A673 (cell line): ENCODE measurements around the gene ATG4D. TPM values are rescaled to one million over a fixed set of nuclear protein-coding genes. Genes with fewer than 3 reads are reported as not detected.

Source experiments
- BruUV-seq: library from RNA; stranded (reverse); fragments of 400-500 nt; replicated peaks from 2 replicates; lab custom pipeline; 2021; lab: Mats Ljungman, UMichigan
- CTCF ChIA-PET: fragments of 300-600 bp; sonication (Branson Sonifier 250); formaldehyde crosslinking; loops from one replicate; lab custom pipeline; 2022; ENCODE audit warnings: antibody characterized with exemption; lab: Charles Lee
- POLR2A ChIA-PET: fragments of 300-600 bp; sonication (Branson Sonifier 250); formaldehyde crosslinking; loops from one replicate; lab custom pipeline; 2022; ENCODE audit warnings: antibody characterized with exemption; ENCODE audit not compliant: low non-redundant PET; lab: Charles Lee
- DNase-seq: peaks from one replicate; pipeline ENCODE4 v3.0.0-alpha.2; 2015; ENCODE audit warnings: low spot score
- H3K27ac ChIP-seq: fragments of 200-600 bp; sonication (generic); 2 replicates; pipeline ENCODE4 v1.5.1; 2016; ENCODE audit warnings: mixed run types, low read depth, mild to moderate bottlenecking, mixed read lengths, antibody characterized with exemption, low read length; ENCODE audit not compliant: poor library complexity, severe bottlenecking
- H3K27me3 ChIP-seq: fragments of 200-600 bp; sonication (generic); replicated peaks from 2 replicates; pipeline ENCODE4 v1.6.1; 2017; ENCODE audit warnings: mixed run types, low read depth, mild to moderate bottlenecking, mixed read lengths, antibody characterized with exemption, low read length; ENCODE audit not compliant: insufficient read depth, poor library complexity
- H3K36me3 ChIP-seq: fragments of 200-600 bp; sonication (generic); 2 replicates; pipeline ENCODE4 v1.6.1; 2016; ENCODE audit warnings: mixed run types, mild to moderate bottlenecking, mixed read lengths, antibody characterized with exemption, low read length; ENCODE audit not compliant: insufficient read depth, poor library complexity, severe bottlenecking
- H3K4me1 ChIP-seq: fragments of 200-600 bp; sonication (generic); 2 replicates; pipeline ENCODE4 v1.6.1; 2017; ENCODE audit warnings: mixed run types, mild to moderate bottlenecking, mixed read lengths, antibody characterized with exemption, low read length; ENCODE audit not compliant: insufficient read depth, poor library complexity, severe bottlenecking
- H3K4me3 ChIP-seq: fragments of 200-600 bp; sonication (generic); 2 replicates; pipeline ENCODE4 v1.5.1; 2016; ENCODE audit warnings: low read depth, mixed run types, mild to moderate bottlenecking, mixed read lengths, low read length; ENCODE audit not compliant: poor library complexity, severe bottlenecking
- H3K9me3 ChIP-seq: fragments of 200-600 bp; sonication (generic); 2 replicates; pipeline ENCODE4 v1.6.1; 2016; ENCODE audit warnings: mixed run types, low read depth, mild to moderate bottlenecking, mixed read lengths, antibody characterized with exemption, low read length; ENCODE audit not compliant: poor library complexity, severe bottlenecking
- CTCF ChIP-seq: fragments of 300-800, 200-600 bp; sonication (generic); conservative IDR thresholded peaks from 2 replicates; pipeline ENCODE4 v1.5.1; 2017; ENCODE audit warnings: low read depth, mild to moderate bottlenecking, antibody characterized with exemption, low read length, moderate library complexity, mixed read lengths
- EZH2 ChIP-seq: fragments of 200-600 bp; sonication (generic); IDR thresholded peaks from 2 replicates; pipeline ENCODE4 v1.6.1; 2017; ENCODE audit warnings: borderline replicate concordance, low read depth, mild to moderate bottlenecking, mixed read lengths, antibody characterized with exemption, low read length; ENCODE audit not compliant: poor library complexity, severe bottlenecking
- intact Hi-C: fragments of 100-400 bp; cut with micrococcal nuclease; formaldehyde crosslinking; loops from one replicate; pipeline ENCODE4 v1.10.0; 2022; ENCODE audit not compliant: unreplicated experiment
- total RNA-seq: library from RNA; stranded (reverse); gene quantifications from 2 replicates; pipeline ENCODE4 v1.2.3, GENCODE V29; 2021

ATG4D gene
- total RNA-seq, 1 experiment from 2014 or later = 52.1 TPM

GRCh38 chr19:10580979-10581631, 37.4 kb downstream of the ATG4D start:
- no TSS peak for BruUV-seq
- ChIA-PET POLR2A (interaction anchor here (0.7 kb wide), 1 partner anchor 108 kb away, joined by 3 read pairs; no protein-coding TSS in a partner anchor), CTCF (interaction anchor here (0.6 to 3.4 kb wide), 12 partner anchors 12 to 282 kb away, joined by 3 to 75 read pairs (median 4); partner anchors contain the start of genes CDKN2D and QTRT1)
- Histone ChIP-seq H3K36me3 (no peaks in the 10 kb centered on the region), H3K4me3 (no peak overlapping the region), H3K27me3 (no peaks in the 10 kb centered on the region), H3K27ac (no peak overlapping the region), H3K9me3 (no peaks in the 10 kb centered on the region), H3K4me1 (no peaks in the 10 kb centered on the region)
- intact Hi-C loops = loop anchor here (1.0 to 10.0 kb wide), 3 partner anchors 63 to 284 kb away; no protein-coding TSS in a partner anchor
- TF ChIP-seq EZH2 (no peak), CTCF (peak; percentile 99)
- peak; percentile 95 for DNase-seq

GRCh38 chr19:10582091-10582490, 38.4 kb downstream of the ATG4D start:
- Histone ChIP-seq H3K4me3 (no peak overlapping the region), H3K9me3 (no peaks in the 10 kb centered on the region), H3K4me1 (no peaks in the 10 kb centered on the region), H3K27ac (no peak overlapping the region), H3K36me3 (no peaks in the 10 kb centered on the region), H3K27me3 (no peaks in the 10 kb centered on the region)
- ChIA-PET POLR2A (interaction anchor here (0.6 kb wide), 1 partner anchor 15 kb away, joined by 3 read pairs; no protein-coding TSS in a partner anchor), CTCF (interaction anchor here (2.8 to 3.4 kb wide), 2 partner anchors 62 to 119 kb away, joined by 42 to 75 read pairs; partner anchors contain the start of gene QTRT1)
- DNase-seq = no peak
- intact Hi-C loops = loop anchor here (10.0 kb wide), 1 partner anchor 283 kb away; no protein-coding TSS in a partner anchor
- TF ChIP-seq CTCF (no peak), EZH2 (no peak)
- no TSS peak for BruUV-seq

GRCh38 chr19:10583036-10583776, 39.5 kb downstream of the ATG4D start:
- Histone ChIP-seq H3K27me3 (peaks cover 8% of the 10 kb centered on the region), H3K4me3 (no peak overlapping the region), H3K4me1 (no peaks in the 10 kb centered on the region), H3K27ac (no peak overlapping the region), H3K36me3 (no peaks in the 10 kb centered on the region), H3K9me3 (no peaks in the 10 kb centered on the region)
- intact Hi-C loops = loop anchor here (10.0 kb wide), 1 partner anchor 282 kb away; no protein-coding TSS in a partner anchor
- POLR2A ChIA-PET = no interaction called here
- TF ChIP-seq EZH2 (no peak), CTCF (no peak)
- no peak for DNase-seq
- no TSS peak for BruUV-seq
- CTCF ChIA-PET = interaction anchor here (0.6 to 2.8 kb wide), 3 partner anchors 48 to 118 kb away, joined by 3 to 42 read pairs (median 7); partner anchors contain the start of gene QTRT1
